Left hindlimb (tissue), 1 donor: ENCODE measurements around the gene RARB.
A peak's percentile ranks its signal among the peaks of the same experiment; 100 is the strongest.

Experiments used
- DNase-seq: peaks from one replicate; pipeline ENCODE4 v3.0.0-alpha.2; 2018

Gene RARB

DNA sequence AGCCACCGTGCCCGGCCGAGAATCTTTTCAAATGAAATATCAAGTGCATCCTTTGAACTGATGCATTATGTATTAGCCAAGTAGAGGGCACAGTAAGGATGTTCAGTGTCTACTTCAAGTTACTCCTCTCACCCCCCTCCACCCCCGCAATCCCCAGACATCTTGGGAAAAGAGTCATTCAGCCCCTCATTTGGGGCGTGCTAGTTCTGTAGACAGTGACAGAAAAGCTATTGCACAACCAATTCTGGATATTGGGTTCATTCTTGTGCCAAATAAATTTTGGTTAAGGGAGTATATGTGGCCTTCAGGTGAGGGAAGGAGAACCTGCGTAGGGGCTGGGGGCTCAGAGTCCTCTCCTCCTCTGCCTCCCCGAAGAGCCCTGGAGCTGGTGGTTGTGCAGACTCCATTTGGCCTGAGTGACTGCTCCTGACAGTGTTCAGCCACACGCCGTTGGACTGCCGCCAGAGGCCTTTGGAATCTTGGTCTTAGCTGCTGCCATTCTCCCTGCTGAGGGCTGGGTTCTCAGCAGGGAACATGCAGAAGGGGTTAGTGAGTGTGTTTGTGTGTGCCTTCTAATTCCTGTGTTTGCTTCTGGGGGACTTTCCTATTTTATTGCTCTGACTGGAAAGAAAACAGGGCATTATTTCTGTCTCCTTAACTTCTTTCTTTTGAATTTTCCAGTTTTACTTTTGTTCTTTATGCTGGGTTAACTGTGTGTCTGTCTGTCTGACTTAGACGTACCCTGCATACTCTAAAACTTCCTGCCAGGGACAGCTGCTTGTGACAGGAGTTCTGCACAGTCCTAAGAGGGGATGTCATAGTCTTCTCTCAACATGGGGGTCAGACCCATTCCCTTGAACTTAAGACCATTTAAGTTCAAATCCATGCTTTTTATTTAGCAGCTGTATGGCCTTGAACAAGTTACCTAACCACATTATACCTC, 21.0 kb downstream of the RARB start:
- peak; percentile 86 for DNase-seq

DNA sequence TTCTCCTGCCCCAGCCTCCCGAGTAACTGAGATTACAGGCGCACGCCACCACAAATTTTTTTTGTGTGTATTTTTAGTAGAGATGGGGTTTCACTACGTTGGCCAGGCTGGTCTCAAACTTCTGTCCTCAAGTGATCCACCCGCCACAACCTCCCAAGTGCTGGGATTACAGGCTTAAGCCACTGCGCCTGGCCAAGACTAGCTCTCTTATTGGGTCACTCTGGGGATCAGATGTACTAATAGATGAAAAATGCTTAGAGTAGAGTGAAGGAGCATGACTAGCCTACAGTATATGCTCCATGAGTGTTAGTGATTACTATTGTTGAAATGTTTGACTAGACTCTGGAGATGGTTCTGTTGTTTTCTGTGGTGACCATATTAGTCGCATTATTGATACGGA, 21.8 kb downstream of the RARB start:
- DNase-seq, result no peak

DNA sequence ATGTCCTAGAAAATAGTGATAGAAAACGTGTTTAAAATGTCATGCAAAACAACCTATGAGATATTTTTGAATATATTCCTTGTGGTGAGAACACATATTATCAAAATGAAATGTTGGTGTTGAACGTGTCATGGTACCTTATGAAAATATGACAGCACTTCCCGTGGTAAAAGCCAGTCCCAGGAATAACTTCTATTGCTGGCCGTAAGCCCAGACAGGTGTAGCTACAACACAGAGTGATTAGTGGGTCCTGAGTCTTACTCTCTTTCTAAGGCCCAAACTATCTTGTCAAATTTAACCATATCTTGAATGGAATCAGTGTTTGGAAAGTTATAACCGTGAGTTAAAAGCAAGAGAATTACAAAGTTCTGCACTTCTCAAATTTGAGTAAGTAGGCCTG, 24.1 kb downstream of the RARB start:
- DNase-seq, result no peak

DNA sequence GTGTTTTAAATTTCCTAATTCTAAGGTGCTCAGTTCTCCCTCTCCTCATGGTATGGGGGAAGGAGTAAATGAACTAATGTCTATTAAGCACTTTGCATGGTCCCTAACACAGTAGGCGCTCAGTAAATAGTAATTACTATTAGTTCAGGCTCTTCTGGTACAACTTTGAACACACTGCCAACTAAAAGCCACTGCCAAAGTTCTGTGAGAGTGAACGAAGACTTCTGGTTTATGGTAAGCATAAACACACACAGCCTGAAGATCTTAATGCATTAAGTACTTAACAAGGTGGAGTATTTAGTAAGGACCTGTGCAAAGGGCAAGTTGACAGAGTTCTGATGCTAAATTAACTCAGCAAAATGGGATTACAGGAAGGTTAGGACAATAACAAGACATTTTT, 24.7 kb downstream of the RARB start:
- DNase-seq, result no peak

DNA sequence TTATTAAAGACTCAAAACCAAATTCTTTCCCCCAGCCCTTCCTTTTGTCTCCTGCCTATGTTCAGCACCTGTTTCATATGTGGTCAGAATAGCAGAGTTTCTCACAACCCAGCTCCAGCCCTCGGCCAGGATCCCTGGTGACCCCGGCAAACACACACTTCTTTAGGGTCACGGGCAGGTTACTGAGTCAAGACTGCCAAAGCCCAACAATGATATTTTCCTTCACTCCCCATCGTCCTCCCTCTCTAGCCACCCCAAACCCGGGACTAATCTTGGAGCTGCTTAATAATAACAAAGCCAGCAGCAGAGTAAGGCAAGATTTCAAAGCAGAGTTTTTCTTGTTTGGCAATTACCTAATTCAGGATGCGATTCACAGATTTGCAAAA, 25.5 kb downstream of the RARB start:
- DNase-seq, result peak; percentile 71

DNA sequence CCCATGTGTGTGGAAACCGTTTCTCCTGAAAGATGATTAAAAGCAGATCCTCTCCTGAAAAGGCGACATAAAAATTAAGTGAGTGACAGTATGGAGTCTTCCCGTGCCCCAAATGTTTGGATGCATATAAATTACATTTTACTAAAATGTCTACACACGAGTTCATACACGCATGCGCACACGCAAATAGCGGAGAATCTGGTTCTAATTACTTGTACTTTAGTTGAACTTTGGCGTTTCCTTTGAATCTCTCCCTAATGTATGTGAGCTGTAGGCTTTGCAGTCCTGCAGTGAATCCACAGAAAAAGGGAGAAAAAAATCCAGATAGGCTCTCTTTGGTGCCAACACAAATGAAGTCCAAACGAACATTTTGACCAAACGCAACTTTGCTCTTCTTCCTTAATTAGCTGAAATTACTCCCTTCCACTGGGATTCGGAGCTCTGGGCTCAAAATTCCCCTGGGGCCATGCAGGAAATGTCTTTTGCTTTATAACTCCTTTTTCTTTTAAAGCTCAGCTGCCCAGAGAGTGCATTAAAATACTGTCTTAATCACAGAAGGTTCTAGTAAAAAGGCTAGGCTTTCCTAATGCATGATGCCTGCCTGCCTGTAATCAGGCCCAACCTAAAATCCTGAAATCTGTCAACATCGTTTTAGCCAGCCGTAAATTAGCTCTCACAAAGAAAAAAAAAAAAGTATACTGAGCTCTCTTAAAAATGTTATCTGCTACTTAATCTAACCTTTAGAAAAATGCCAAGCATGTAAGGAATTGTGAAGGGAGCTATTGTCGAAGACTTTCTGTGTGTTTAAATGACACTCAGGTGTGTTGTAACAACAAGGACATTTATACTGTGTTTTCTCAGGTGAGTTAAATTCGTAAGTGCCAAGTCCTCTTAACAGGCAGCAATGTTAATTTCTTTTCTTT, 26.2 kb downstream of the RARB start:
- DNase-seq, result peak; percentile 71

DNA sequence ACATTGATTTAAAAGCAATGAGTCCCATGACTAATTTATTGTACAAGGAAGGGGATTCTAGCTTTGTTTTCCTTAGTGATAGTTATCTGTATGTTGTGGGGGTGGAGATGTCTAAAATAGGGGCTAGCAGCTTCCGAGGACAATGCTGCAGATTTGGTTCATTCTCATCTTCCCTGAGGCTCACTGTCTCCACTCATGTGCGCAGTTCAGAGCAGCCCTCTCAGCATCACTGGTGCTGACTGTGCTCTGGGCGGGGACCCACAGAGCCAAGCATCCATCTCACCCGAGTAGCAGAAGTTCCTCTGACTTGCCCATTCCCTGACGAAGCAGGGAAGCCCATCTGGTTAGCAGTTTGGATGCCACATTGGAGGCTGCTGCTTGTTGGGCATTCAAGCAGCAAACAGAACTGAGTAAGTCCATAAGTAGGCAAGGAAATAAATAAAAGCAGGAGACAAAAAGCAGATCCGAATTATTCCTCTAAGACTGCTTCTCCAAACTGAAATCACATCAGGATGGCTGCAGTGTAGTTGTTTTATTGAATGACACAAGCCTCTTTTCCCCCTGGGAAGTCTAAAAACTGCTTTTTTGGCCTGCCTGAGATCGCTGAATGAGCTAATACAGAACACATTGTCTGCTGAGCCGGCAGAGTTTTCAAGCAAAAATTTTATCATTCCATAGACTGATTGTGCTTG, 27.5 kb downstream of the RARB start:
- peak; percentile 56 for DNase-seq

DNA sequence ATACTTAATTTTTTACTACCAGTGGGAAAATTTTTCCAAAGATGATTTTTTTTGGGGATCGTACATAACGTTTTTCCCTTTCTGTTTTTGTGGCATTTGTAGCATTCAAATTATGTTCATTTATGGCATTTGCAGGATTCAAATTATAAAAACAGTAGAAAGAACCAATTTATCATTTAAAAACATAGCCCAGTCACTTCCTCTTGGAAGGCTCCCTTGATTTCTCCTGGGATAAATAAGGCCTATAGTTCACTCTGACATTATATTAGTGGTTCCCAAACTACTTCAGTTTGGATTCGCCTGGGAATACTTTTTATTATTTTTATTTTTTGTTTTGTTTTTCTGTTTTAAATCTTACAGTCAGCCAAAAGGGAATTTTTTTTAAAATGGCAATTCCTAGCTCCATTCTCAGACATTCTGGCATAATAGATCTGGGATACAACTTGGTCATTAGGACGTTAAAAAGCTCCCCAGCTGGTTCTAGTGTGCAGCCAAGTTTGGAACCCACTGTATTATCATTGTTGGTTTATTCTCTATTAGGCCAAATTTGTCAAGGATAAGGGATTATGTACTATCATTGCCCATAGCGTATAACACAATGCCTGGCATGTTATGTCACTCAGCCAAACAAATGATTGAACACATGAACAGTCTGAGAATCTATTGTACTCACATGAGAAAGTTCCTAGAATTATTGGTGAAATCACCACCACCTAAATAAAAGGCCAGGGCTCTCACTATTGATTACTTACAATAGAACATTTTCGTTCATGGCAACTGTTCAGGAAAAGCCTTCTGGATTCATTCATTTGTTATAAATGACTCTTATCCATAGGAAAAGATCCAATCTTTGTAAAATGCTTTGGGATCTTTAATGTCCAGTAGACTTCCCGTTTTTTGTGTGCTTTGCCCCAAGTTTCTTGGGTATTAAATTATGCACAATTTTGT, 28.9 kb downstream of the RARB start:
- no peak for DNase-seq

DNA sequence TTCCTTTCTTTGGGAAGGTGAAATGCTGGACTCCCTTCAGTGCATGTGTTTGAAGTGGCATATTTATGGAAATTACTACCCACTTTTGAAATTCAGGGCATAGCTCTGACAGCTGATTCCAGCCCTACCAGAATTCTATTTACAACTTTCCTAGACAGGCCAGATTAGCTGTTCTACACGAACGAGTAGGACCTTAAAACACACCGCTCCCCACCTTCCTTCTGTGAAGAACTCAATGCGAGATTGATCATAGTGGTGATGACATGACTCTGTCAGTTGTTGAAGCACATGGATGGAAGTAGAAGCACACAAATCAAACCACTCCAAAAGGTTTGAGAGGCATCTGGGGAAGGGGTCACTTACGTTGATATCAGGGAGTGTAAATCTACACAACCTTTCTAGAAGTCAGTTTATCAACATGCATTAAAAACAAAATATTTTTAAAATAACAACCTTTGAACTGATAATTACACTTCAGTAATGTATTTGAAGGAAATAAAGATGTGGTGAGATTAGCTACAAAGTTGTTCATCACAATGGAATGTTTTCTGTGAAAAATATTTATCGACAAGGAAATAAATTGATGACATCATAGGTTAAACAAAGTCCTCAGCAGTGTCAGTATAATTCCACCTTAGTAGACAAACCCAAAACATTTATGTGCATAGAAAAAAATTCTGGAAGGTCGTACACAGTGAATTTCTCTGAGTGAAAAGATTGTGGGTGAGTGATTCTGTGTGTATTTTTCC, 29.8 kb downstream of the RARB start:
- no peak for DNase-seq

DNA sequence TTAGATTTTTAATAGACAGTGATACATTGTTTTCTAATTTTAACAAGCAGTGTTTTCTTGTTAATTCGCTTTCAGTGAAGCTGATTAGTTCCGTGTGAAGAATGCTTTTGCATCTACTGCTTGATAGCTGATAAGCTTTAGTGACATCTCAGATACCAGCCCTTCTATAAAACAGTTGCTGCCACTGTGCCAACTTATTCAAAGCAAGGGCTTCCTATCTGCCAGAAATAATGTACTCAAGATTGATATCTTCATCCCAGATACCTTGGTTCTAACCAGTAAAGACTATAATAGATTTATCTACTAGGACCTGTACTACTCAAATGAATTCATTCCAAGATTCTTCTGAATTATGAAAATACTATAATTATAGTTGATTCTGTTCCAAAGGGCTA, 30.4 kb downstream of the RARB start:
- DNase-seq, result no peak

DNA sequence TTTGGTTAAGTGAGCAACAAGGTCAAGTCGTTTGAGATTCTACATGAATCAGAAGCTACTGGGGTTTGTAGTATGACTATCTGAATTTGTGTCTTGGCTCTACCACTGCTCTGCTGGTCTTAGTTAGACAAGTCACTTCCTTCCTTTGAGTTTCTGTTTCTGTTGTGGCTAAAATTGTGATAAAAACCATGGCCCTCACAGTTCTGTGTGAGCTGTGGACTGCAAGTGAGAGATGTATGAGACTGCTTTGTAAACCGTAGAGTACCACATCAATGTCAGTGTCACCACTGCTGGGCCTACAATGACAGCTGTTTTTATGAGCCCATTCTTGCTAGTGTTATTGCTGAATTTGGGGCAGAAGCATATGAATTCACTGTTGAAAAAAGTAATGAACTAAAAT, 32.7 kb downstream of the RARB start:
- no peak for DNase-seq

DNA sequence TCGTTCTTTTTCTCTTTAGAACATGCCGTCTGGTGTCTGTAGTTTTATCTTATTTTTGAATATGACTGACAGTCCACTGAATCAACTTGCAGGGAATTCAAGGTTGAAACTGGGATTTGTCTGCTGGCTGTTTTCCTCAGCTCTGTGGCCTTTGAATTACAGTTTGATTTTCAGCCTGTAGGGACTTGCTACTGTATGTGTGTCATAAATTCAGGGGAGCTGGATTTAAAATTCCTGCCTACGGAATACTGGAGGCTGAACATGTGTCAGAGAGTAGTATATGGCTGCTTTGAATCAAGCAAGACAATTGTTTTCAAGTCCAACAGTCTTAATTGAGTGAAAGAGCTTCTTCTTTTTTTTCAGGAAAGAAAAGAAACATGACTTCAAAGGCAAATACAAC, 33.9 kb downstream of the RARB start:
- no peak for DNase-seq

DNA sequence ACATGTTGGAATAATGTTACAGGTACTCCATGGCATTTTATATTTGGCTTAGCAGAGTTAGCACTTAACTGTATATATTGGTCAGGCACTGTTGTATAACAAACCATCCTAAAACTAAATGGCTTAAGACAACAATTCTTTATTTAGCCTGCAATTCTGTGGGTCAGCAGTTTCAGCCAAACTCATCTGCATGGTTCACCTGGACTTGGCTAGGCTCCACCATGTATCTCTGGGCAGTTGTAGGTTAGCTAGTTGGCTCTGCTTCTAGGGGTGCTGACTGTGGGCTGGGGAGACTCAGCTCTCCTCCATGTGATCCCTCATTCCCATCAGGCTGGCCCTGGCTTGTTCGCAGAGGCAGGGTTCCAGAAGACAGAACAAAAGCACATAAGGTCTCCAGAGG, 34.4 kb downstream of the RARB start:
- DNase-seq, result no peak

DNA sequence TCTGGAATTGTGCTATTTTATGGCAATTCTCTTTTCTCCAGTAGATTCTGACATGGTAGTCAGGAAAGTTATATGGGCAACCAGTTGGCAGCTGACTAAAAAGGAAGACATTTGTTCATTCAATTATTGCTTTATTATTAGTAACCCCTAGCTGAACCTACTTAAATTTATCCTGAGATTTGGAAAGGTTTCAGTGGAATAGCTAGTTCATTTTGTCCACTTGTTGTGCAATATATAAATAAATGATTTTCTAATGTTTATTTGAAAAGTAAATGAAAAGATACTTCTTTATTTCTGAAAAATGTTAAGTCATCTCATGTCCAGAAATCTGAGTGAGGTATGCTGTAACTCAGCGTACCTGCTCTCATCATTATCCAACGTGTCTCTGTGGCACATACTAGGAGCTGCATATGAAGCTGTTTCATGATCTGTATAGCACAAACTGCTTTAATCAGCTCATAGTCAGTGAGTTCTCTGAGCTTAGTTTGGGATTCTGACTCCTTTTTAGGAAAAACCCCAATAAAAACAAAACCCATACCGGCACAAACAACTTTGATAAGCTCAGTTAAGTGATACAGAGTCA, 35.9 kb downstream of the RARB start:
- no peak for DNase-seq

DNA sequence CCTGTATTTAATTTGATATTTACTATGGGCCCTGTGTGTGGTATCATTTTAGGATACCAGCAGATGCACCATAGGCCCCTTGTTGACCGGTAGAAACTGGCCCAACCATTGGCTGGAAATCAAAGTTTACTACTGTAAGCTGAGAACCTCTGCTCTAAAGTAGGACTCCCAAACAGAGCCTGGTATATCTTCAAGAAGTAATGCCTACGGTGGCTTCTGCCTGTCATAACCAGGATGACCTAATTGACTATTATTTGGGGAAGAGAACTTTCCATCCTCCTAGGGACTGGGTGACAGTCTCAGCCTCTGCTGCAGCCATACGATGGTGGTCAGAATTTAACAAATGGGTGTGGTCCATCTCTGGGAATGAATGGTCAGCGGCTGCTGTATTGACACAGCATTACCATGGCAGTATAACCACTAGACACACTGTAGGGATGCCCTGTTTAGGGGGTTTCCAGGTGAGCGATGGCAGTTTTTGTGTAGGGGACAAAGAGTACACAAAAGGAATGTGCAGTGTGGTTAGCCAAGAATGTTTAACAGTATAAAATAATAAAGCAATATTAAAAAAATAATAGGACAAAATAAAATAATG, 37.3 kb downstream of the RARB start:
- peak; percentile 35 for DNase-seq

DNA sequence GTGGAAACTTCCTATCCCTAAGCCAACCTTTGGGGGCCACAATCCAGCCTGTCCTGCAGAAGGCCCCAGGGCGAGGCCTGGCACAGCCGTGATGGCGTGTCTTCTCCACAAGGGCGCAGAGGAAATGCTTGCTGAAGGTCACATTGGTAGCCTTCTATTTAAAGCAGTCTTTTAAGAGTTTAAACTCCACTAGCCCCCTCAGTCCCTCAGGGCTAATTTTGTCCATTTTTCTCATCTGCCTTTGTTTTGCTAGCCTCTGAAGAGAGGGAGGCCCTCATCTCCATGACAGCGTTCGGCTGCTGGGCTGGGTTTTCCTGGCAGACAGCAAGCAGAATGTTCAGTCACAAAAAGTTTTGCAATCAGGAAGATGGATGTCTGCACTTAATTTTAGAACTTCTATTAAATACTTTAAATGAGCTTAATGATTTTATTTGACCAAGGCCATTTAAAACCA, 40.8 kb downstream of the RARB start:
- DNase-seq, result peak; percentile 80

DNA sequence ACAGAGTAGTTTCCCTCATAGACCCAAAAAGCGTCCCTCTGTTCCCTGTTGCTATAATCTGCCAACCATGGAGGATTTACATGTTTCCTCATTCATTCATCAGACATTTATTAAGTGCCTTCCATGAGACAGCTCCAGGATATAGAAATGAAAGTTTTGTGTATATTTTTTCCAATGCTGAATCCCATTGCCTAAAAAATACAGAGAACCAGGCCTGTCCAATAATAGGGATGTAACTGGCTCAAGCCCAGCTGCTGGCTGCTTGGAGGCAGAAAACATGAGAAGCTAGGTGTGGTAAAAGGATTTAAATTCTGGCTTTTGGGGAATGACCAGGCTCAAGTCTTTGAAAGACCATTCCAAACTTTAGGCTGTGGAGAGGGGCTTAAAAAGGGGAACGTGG, 41.5 kb downstream of the RARB start:
- peak; percentile 60 for DNase-seq

DNA sequence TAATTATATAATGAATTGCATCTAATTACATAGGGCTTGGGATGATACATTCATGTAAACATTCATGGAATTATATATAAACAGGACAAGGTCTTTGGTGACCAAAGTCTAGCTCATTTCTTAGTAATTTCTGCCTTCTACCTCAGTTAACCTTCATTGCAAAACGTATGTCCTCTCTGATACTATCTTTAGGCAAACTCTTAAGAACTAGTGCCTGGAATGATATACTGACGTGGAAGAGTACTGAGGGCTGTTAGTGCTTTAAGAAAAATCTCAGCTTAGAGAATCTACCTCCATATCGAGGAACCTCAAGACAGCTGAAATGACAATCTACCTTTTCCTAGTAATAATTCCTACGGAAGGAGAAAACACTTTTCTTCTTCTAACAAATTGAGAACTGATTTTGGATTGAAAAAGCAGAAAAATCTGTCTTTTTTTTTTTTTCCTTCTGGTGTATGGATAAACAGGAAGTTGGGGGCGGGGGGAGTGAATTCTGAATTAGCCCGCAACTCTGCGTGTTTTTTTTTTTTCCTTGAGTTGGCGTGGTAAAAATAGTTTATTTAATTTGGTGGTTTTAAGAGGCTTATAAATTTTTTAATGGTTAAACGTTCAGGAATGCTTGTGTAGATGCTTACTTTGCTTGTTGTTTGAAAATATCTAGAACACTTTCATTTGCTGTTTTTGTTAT, 43.2 kb downstream of the RARB start:
- DNase-seq, result no peak

DNA sequence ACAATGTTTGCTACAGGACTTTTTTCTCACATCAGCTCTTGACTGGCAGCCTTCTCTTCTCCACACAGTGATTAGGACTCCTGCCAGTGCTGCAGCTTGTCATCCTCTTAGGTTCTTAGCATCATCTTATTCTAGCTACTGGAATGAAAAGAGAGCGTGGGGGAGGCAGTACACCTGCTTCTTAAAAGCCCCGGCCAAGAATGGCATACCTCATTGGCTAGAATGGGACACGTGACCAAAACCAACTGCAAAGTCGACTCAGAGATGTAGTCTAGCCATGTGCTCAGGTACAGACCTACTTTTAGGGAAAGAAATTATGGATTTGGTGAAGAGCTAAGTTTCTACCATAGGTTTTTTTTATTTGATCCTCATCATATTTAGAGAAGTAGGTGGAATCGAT, 44.1 kb downstream of the RARB start:
- DNase-seq, result no peak

DNA sequence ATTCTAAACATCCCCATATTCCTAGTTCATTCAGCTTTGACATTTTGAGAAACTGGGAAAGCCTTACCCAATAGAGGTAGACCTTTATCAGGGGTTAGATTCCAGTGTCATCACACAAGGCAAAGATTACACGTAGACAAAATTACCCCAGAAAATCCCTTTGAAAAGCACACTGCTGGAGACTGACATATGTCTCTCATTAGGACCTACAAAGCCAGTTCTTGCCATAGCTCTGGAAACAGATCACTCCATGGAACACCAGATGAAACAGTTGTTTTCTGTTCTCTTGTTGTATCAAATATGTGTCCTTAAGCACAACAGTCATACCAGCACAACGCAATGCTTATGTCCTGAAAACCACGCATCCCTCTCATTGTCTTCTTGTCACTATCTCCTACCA, 44.7 kb downstream of the RARB start:
- DNase-seq, result no peak
